Measurements from ENCODE around the gene HRH1.

Gene HRH1

GRCh38 chr3:11269007-11269406 lies 114.7 kb downstream of the HRH1 start:
- TF ChIP-seq CTCF (IDR thresholded peaks at IDR 0.05; ENCODE audit: low read depth, low read length, missing control alignments) = no peak
- no peak overlapping the region for H3K4me3 ChIP-seq (ENCODE audit: low read depth, low read length)
- no peak for DNase-seq (ENCODE audit: low read depth)

GRCh38 chr3:11271986-11272904 lies 118.0 kb downstream of the HRH1 start, which contains the start of gene ATG7:
Gene ATG7 (plus strand): TSS chr3:11272397. CDS start chr3:11298696, 26,299 bp downstream.
- peak within 1 kb of the TSS; percentile 83 for H3K4me3 ChIP-seq (ENCODE audit: low read depth, low read length)
- DNase-seq (ENCODE audit: low read depth) = peak; percentile 84
- no peak for TF ChIP-seq CTCF (IDR thresholded peaks at IDR 0.05; ENCODE audit: low read depth, low read length, missing control alignments)

GRCh38 chr3:11272906-11273574 lies 118.7 kb downstream of the HRH1 start:
- DNase-seq (ENCODE audit: low read depth) = no peak
- no peak for TF ChIP-seq CTCF (IDR thresholded peaks at IDR 0.05; ENCODE audit: low read depth, low read length, missing control alignments)

GRCh38 chr3:11273891-11274291 lies 119.6 kb downstream of the HRH1 start:
- TF ChIP-seq CTCF (IDR thresholded peaks at IDR 0.05; ENCODE audit: low read depth, low read length, missing control alignments) = no peak
- peak overlapping the region; percentile 1; the same call in 1 of the 2 replicates for H3K4me3 ChIP-seq (ENCODE audit: low read depth, low read length)
- DNase-seq (ENCODE audit: low read depth) = no peak

More at GRCh38 chr3:11272906-11273574, 118.7 kb downstream of the HRH1 start:
- H3K4me3 ChIP-seq (ENCODE audit: low read depth, low read length) = peak overlapping the region; percentile 83

GRCh38 chr3:11274566-11275142 lies 120.4 kb downstream of the HRH1 start:
- DNase-seq (ENCODE audit: low read depth) = no peak
- no peak overlapping the region for H3K4me3 ChIP-seq (ENCODE audit: low read depth, low read length)
- no peak for TF ChIP-seq CTCF (IDR thresholded peaks at IDR 0.05; ENCODE audit: low read depth, low read length, missing control alignments)

- no peak for DNase-seq (ENCODE audit: low read depth)
- no peak for TF ChIP-seq CTCF (IDR thresholded peaks at IDR 0.05; ENCODE audit: low read depth, low read length, missing control alignments)
- H3K4me3 ChIP-seq (ENCODE audit: low read depth, low read length) = no peak overlapping the region
Observed at GRCh38 chr3:11275926-11276325, 121.6 kb downstream of the HRH1 start.

Measured in GM12864 (cell line).